Mesendoderm (in vitro differentiated cells): ENCODE results near the gene ASTN2.
"Not testable (repeated sequence)": the region's sequence is repeated elsewhere in the genome, so short reads cannot be mapped to it uniquely, and the experiment has no call there.

ENCODE experiments used
- DNase-seq: peaks from one replicate; pipeline ENCODE4 v3.0.0; 2013
- H2AK5ac ChIP-seq: 2 replicates; pipeline ENCODE4 v1.6.1; 2013; ENCODE audit warnings: low read length, inconsistent platforms
- H2BK120ac ChIP-seq: 2 replicates; pipeline ENCODE4 v1.6.1; 2013; ENCODE audit warnings: low read depth, mild to moderate bottlenecking, low read length, moderate library complexity, mixed read lengths
- H2BK15ac ChIP-seq: replicated peaks from 2 replicates; pipeline ENCODE4 v1.6.1; 2013; ENCODE audit warnings: low read depth, mild to moderate bottlenecking, moderate library complexity
- H2BK5ac ChIP-seq: 2 replicates; pipeline ENCODE4 v1.6.1; 2013; ENCODE audit warnings: low read length, inconsistent platforms
- H3K18ac ChIP-seq: 2 replicates; pipeline ENCODE4 v1.6.1; 2013; ENCODE audit warnings: mild to moderate bottlenecking, low read length, mixed read lengths
- H3K23ac ChIP-seq: one replicate; pipeline ENCODE4 v1.6.1; 2013; ENCODE audit warnings: low read length
- H3K27ac ChIP-seq: 2 replicates; pipeline ENCODE4 v1.5.1; 2013; ENCODE audit warnings: low read depth, mild to moderate bottlenecking, inconsistent platforms, low read length, moderate library complexity
- H3K27me3 ChIP-seq: 2 replicates; pipeline ENCODE4 v1.6.1; 2013; ENCODE audit warnings: low read length, control low read depth, mild to moderate bottlenecking, inconsistent platforms; ENCODE audit not compliant: insufficient read depth, poor library complexity
- H3K36me3 ChIP-seq: 2 replicates; pipeline ENCODE4 v1.6.1; 2013; ENCODE audit warnings: low read length, inconsistent platforms; ENCODE audit not compliant: control insufficient read depth, insufficient read depth
- H3K4ac ChIP-seq: one replicate; pipeline ENCODE4 v1.6.1; 2013; ENCODE audit warnings: low read depth, mild to moderate bottlenecking, low read length, moderate library complexity
- H3K4me1 ChIP-seq: 2 replicates; pipeline ENCODE4 v1.6.1; 2013; ENCODE audit warnings: low read depth, low read length, inconsistent platforms; ENCODE audit not compliant: control insufficient read depth
- H3K4me2 ChIP-seq: 2 replicates; pipeline ENCODE4 v1.6.1; 2013; ENCODE audit warnings: low read length
- H3K4me3 ChIP-seq: 2 replicates; pipeline ENCODE4 v1.5.1; 2013; ENCODE audit warnings: mild to moderate bottlenecking, low read length
- H3K56ac ChIP-seq: one replicate; pipeline ENCODE4 v1.6.1; 2013; ENCODE audit warnings: low read length
- H3K79me1 ChIP-seq: 2 replicates; pipeline ENCODE4 v1.6.1; 2013; ENCODE audit warnings: low read length, inconsistent platforms
- H3K79me2 ChIP-seq: 2 replicates; pipeline ENCODE4 v1.6.1; 2013; ENCODE audit warnings: mild to moderate bottlenecking, low read length; ENCODE audit not compliant: control insufficient read depth, insufficient read depth
- H3K9ac ChIP-seq: 2 replicates; pipeline ENCODE4 v1.6.1; 2013; ENCODE audit warnings: low read length, inconsistent platforms
- H4K5ac ChIP-seq: one replicate; pipeline ENCODE4 v1.6.1; 2013; ENCODE audit warnings: low read length
- H4K8ac ChIP-seq: one replicate; pipeline ENCODE4 v1.6.1; 2013; ENCODE audit warnings: low read depth, mild to moderate bottlenecking, control low read depth, low read length, moderate library complexity
- whole genome bisulfite sequencing: extraction: QIAGEN DNeasy Blood & Tissue Kit; methylation state at CpG from one replicate; pipeline ENCODE4 v1.1.7; 2013; ENCODE audit warnings: low lambda C conversion rate, missing lambda C conversion rate; ENCODE audit not compliant: insufficient coverage; ENCODE audit errors: extremely low coverage; 5-methylcytosine and 5-hydroxymethylcytosine counted together

ASTN2 gene

GRCh38 chr9:117074342-117074662 lies 340.6 kb downstream of the ASTN2 start:
- no peak overlapping the region for H3K56ac ChIP-seq
- H3K27me3 ChIP-seq: no peaks in the 10 kb centered on the region
- no CpG with 5 or more reads among the region's 3 CpGs for WGBS
- DNase-seq: no peak
- no peak overlapping the region for H3K4ac ChIP-seq
- H3K4me3 ChIP-seq: no peak overlapping the region
- H2BK120ac ChIP-seq: no peak overlapping the region
- no peak overlapping the region for H4K5ac ChIP-seq
- H3K23ac ChIP-seq: no peak overlapping the region
- no peaks in the 10 kb centered on the region for H3K4me1 ChIP-seq
- no peaks in the 10 kb centered on the region for H3K79me1 ChIP-seq
- no peak overlapping the region for H3K18ac ChIP-seq
- H3K79me2 ChIP-seq: no peaks in the 10 kb centered on the region
- H3K36me3 ChIP-seq: no peaks in the 10 kb centered on the region
- H2AK5ac ChIP-seq: no peak overlapping the region
- H3K4me2 ChIP-seq: no peak overlapping the region
- H4K8ac ChIP-seq: no peak overlapping the region
- H3K9ac ChIP-seq: no peak overlapping the region
- H3K27ac ChIP-seq: no peak overlapping the region
- H2BK5ac ChIP-seq: no peak overlapping the region
- H2BK15ac ChIP-seq: no peak overlapping the region

DNA sequence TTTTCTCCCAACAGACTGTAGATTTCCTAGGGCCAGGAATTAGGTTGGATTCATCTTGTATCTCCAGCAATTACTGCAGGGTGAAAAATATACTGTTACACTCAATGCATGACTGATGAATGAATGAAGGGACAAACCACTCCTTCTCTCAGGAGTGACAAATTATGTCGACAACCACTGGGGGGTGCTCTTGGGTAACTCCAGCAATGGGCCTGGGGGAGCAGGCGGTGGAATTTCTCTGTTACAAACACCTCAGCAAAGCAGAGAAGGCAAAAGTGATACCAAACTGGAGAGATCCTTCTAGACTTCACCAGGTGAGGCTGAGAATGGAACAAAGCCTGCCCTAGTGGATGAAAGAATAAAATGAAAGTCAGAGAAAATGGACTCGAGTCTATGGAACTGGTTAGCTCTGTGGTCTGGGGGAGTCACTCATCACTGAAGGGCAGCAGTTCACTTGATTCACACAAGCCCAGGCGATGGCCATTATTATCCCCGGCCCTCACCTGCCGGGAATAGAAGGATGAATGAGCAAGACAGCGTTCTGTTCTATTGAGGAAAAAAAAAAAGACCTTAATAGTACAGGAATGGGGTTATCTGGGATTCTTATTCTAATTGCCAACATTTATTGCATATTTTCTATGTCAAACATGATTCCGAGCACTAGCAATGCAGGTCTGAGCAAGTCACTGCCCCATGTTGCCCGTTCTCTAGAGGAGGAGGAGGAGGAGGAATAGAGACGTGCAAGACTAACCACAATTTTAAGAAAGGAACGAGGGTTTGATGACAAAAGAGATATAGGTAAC lies 341.1 kb downstream of the ASTN2 start:
- Histone ChIP-seq H3K79me2 (no peaks in the 10 kb centered on the region), H3K4me3 (no peak overlapping the region), H3K23ac (no peak overlapping the region), H4K5ac (no peak overlapping the region), H3K4ac (no peak overlapping the region), H3K27ac (no peak overlapping the region), H2BK5ac (no peak overlapping the region), H2BK120ac (no peak overlapping the region), H3K79me1 (no peaks in the 10 kb centered on the region), H4K8ac (no peak overlapping the region), H2BK15ac (no peak overlapping the region), H3K56ac (no peak overlapping the region), H3K36me3 (no peaks in the 10 kb centered on the region), H3K9ac (no peak overlapping the region), H3K27me3 (no peaks in the 10 kb centered on the region), H3K4me2 (no peak overlapping the region), H2AK5ac (no peak overlapping the region), H3K18ac (peak overlapping the region; percentile 3), H3K4me1 (no peaks in the 10 kb centered on the region)
- WGBS: no CpG with 5 or more reads among the region's 11 CpGs
- DNase-seq: peak; percentile 77

- peak overlapping the region; percentile 3 for H3K18ac ChIP-seq
- H4K5ac ChIP-seq: no peak overlapping the region
- peak; percentile 55 for DNase-seq
- H3K4me3 ChIP-seq: no peak overlapping the region
- H3K9ac ChIP-seq: no peak overlapping the region
- no peak overlapping the region for H2BK5ac ChIP-seq
- H3K27me3 ChIP-seq: no peaks in the 10 kb centered on the region
- H2BK120ac ChIP-seq: no peak overlapping the region
- no peak overlapping the region for H4K8ac ChIP-seq
- H3K23ac ChIP-seq: no peak overlapping the region
- no peaks in the 10 kb centered on the region for H3K4me1 ChIP-seq
- no peak overlapping the region for H3K4ac ChIP-seq
- WGBS: no CpG with 5 or more reads among the region's 4 CpGs
- no peaks in the 10 kb centered on the region for H3K79me1 ChIP-seq
- no peak overlapping the region for H2BK15ac ChIP-seq
- no peak overlapping the region for H2AK5ac ChIP-seq
- no peaks in the 10 kb centered on the region for H3K79me2 ChIP-seq
- H3K56ac ChIP-seq: no peak overlapping the region
- H3K27ac ChIP-seq: no peak overlapping the region
- no peak overlapping the region for H3K4me2 ChIP-seq
- no peaks in the 10 kb centered on the region for H3K36me3 ChIP-seq
These were observed 341.8 kb downstream of the ASTN2 start for GRCh38 chr9:117073071-117073470.

- Histone ChIP-seq H3K18ac (no peak overlapping the region), H3K79me1 (no peaks in the 10 kb centered on the region), H3K23ac (no peak overlapping the region), H3K27ac (no peak overlapping the region), H2AK5ac (no peak overlapping the region), H3K4me1 (no peaks in the 10 kb centered on the region), H3K9ac (no peak overlapping the region), H2BK15ac (no peak overlapping the region), H3K56ac (no peak overlapping the region), H4K8ac (no peak overlapping the region), H3K4me2 (no peak overlapping the region), H3K27me3 (no peaks in the 10 kb centered on the region), H2BK5ac (no peak overlapping the region), H3K4ac (no peak overlapping the region), H3K4me3 (no peak overlapping the region), H2BK120ac (no peak overlapping the region), H4K5ac (no peak overlapping the region), H3K79me2 (no peaks in the 10 kb centered on the region), H3K36me3 (no peaks in the 10 kb centered on the region)
- WGBS: no CpG with 5 or more reads among the region's 3 CpGs
- no peak for DNase-seq
These were observed 342.6 kb downstream of the ASTN2 start for GRCh38 chr9:117072216-117072615.

DNA sequence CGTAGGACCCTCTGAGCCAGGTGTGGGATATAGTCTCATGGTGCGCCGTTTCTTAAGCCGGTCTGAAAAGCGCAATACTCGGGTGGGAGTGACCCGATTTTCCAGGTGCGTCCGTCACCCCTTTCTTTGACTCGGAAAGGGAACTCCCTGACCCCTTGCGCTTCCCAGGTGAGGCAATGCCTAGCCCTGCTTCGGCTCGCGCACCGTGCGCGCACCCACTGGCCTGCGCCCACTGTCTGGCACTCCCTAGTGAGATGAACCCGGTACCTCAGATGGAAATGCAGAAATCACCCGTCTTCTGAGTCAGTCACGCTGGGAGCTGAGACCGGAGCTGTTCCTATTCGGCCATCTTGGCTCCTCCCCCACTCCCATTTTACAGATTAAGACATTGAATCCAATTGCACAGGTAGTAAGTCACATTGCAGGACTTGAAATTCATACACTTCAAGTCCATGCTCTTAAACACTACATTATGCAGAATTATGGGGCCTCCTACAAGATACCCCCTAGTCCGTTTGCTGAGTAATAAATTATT lies 343.1 kb downstream of the ASTN2 start:
- H3K4me1 ChIP-seq, H3K4me2 ChIP-seq, H3K4ac ChIP-seq, H4K8ac ChIP-seq, H3K36me3 ChIP-seq, H2BK5ac ChIP-seq, H4K5ac ChIP-seq, H2BK120ac ChIP-seq, H2AK5ac ChIP-seq, DNase-seq, H3K4me3 ChIP-seq, H3K27me3 ChIP-seq, H3K27ac ChIP-seq, H3K23ac ChIP-seq, H2BK15ac ChIP-seq, H3K9ac ChIP-seq, H3K79me1 ChIP-seq, H3K18ac ChIP-seq, H3K79me2 ChIP-seq: not testable (repeated sequence)
- no CpG with 5 or more reads among the region's 24 CpGs for WGBS
- peak overlapping the region; percentile 70 for H3K56ac ChIP-seq
